HCT116 (cell line): ENCODE results near the gene PAQR7.

ENCODE experiments used
- CEBPB ChIP-seq: IDR thresholded peaks from 2 replicates; pipeline ENCODE4 v1.6.1; 2012; ENCODE audit warnings: low read depth
- ELF1 ChIP-seq: IDR thresholded peaks from 2 replicates; pipeline ENCODE4 v1.6.1; 2012; ENCODE audit warnings: low read depth, borderline replicate concordance
- EZH2 ChIP-seq: fragments of 200-600 bp; sonication (generic); IDR thresholded peaks from 2 replicates; pipeline ENCODE4 v1.6.1; 2017; ENCODE audit warnings: antibody characterized with exemption, mixed run types
- FOSL1 ChIP-seq: IDR thresholded peaks from 2 replicates; pipeline ENCODE4 v1.6.1; 2012; ENCODE audit warnings: low read depth
- JUND ChIP-seq: IDR thresholded peaks from 2 replicates; pipeline ENCODE4 v1.6.1; 2012
- POLR2A ChIP-seq: IDR thresholded peaks from 2 replicates; pipeline ENCODE4 v1.7.0; 2011; ENCODE audit warnings: borderline replicate concordance; ENCODE audit not compliant: insufficient read depth, insufficient read length; ENCODE audit errors: extremely low read depth
- POLR2AphosphoS5 ChIP-seq: IDR thresholded peaks from 2 replicates; pipeline ENCODE4 v1.6.1; 2011; ENCODE audit warnings: mild to moderate bottlenecking, low read depth, low read length, moderate library complexity
- RAD21 ChIP-seq: IDR thresholded peaks from 2 replicates; pipeline ENCODE4 v1.6.1; 2012; ENCODE audit warnings: low read depth, mild to moderate bottlenecking
- SIN3A ChIP-seq: IDR thresholded peaks from 2 replicates; pipeline ENCODE4 v1.6.1; 2012; ENCODE audit warnings: low read depth
- SP1 ChIP-seq: IDR thresholded peaks from 2 replicates; pipeline ENCODE4 v1.6.1; 2012; ENCODE audit warnings: low read depth
- TCF7L2 ChIP-seq: IDR thresholded peaks from 2 replicates; pipeline ENCODE4 v1.7.0; 2011; ENCODE audit warnings: borderline replicate concordance, inconsistent platforms; ENCODE audit not compliant: insufficient read depth, insufficient read length; ENCODE audit errors: extremely low read depth
- TF ChIP-seq, protein P1 (sequence below), 3 experiments: fragments of 200-600 bp in 1 of 3; sonication (generic) in 1 of 3; IDR thresholded peaks in 2 of 3; conservative IDR thresholded peaks in 1 of 3; 2 replicates each; pipeline ENCODE4 v1.5.1; 2012 to 2017; ENCODE audit warnings: low read depth in 2 of 3, low read length in 2 of 3, antibody characterized with exemption in 1 of 3, borderline replicate concordance in 1 of 3, control low read depth in 1 of 3, mild to moderate bottlenecking in 1 of 3, mixed read lengths in 1 of 3, mixed run types in 1 of 3, moderate library complexity in 1 of 3; ENCODE audit not compliant: insufficient read depth in 1 of 3
- TF ChIP-seq, protein P2 (sequence below): IDR thresholded peaks from 2 replicates; pipeline ENCODE4 v1.6.1; 2012; ENCODE audit warnings: low read depth

DNA sequence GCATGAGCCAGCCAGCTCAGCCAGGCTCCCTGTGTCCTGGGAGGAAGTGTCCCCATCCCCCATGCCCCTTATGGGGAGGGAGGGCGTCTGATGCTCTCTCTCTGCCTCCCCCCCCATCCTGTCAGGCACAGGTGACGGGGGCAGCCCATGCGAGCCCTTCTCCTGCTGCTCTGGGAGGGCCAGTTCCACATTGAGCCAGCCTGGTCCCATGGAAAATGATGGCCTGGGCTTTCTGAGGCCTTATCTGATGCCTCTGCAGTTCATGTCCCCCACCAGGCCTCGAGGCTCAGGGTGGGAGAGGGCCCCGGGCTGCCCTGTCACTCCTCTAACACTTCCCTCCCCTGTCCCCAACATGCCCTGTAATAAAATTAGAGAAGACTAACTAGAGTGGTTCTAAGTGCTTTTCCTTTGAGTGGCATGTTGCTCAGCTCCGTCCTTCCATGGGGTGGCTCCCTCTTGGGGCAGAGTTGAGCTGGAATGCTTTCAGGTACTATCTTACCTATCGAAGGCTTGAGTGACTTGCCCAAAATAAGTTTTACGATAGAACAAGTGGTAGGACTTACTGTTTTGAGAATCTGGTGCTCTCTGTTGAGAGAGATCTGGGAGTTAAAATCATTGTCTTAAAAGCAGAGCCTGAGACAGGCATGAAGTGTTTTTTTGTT, 57.5 kb downstream of the PAQR7 start:
- TF ChIP-seq JUND (no peak), ELF1 (no peak), SP1 (no peak), POLR2A (no peak), SIN3A (no peak), TCF7L2 (no peak), CEBPB (no peak), RAD21 (peak; percentile 59), EZH2 (no peak), FOSL1 (no peak), POLR2AphosphoS5 (no peak)
- TF ChIP-seq, protein P1, sequence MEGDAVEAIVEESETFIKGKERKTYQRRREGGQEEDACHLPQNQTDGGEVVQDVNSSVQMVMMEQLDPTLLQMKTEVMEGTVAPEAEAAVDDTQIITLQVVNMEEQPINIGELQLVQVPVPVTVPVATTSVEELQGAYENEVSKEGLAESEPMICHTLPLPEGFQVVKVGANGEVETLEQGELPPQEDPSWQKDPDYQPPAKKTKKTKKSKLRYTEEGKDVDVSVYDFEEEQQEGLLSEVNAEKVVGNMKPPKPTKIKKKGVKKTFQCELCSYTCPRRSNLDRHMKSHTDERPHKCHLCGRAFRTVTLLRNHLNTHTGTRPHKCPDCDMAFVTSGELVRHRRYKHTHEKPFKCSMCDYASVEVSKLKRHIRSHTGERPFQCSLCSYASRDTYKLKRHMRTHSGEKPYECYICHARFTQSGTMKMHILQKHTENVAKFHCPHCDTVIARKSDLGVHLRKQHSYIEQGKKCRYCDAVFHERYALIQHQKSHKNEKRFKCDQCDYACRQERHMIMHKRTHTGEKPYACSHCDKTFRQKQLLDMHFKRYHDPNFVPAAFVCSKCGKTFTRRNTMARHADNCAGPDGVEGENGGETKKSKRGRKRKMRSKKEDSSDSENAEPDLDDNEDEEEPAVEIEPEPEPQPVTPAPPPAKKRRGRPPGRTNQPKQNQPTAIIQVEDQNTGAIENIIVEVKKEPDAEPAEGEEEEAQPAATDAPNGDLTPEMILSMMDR (IDR thresholded peaks at IDR 0.05 in 2 of 3, conservative IDR thresholded peaks at IDR 0.05 in 1 of 3; ENCODE audit: borderline replicate concordance in 1 of 3, insufficient read depth in 1 of 3, low read depth in 2 of 3, low read length in 2 of 3) = peak; percentile 56 to 64 (median 62); a peak in 5 of 6 replicates
- TF ChIP-seq, protein P2, sequence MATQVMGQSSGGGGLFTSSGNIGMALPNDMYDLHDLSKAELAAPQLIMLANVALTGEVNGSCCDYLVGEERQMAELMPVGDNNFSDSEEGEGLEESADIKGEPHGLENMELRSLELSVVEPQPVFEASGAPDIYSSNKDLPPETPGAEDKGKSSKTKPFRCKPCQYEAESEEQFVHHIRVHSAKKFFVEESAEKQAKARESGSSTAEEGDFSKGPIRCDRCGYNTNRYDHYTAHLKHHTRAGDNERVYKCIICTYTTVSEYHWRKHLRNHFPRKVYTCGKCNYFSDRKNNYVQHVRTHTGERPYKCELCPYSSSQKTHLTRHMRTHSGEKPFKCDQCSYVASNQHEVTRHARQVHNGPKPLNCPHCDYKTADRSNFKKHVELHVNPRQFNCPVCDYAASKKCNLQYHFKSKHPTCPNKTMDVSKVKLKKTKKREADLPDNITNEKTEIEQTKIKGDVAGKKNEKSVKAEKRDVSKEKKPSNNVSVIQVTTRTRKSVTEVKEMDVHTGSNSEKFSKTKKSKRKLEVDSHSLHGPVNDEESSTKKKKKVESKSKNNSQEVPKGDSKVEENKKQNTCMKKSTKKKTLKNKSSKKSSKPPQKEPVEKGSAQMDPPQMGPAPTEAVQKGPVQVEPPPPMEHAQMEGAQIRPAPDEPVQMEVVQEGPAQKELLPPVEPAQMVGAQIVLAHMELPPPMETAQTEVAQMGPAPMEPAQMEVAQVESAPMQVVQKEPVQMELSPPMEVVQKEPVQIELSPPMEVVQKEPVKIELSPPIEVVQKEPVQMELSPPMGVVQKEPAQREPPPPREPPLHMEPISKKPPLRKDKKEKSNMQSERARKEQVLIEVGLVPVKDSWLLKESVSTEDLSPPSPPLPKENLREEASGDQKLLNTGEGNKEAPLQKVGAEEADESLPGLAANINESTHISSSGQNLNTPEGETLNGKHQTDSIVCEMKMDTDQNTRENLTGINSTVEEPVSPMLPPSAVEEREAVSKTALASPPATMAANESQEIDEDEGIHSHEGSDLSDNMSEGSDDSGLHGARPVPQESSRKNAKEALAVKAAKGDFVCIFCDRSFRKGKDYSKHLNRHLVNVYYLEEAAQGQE = no peak
